ENCODE measurements around the gene CACNB4.

Gene CACNB4

DNA sequence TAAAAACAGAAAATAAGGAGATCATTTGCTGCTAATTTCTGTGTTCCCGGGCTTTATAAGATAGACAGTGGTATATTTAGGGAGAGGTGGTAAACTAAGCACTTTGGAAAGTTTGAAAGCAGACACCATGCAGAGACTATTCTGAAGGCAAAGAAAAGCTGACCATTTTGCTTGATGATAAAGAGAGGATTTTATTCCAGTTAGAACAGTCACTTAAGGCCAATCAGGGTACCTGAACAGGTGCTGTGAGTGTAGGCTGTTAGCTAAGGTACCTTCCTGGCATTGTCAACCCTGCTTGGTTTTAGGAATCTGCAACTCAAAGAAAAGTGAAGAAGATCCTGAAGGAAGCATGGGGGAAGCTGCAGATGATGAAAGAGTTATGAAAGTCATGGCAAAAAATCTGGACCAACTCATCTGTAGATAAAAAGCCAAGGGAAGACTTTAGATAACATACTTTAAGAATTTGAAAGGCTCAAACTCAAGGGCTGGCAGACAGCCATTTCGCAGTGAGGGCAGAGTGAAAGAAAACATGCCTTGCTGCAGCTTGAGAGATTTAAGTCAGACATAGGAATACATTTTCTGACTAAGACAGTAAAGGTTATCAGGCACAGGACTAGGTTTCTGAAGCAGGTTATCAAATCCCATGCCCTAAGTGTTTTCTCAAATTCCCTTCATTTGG is 190.5 kb downstream of the CACNB4 start:
- TF ChIP-seq CTCF (IDR thresholded peaks at IDR 0.05; ENCODE audit: low read depth, low read length, missing control alignments), result no peak
- DNase-seq (ENCODE audit: low read depth), result no peak
- H3K4me3 ChIP-seq (ENCODE audit: low read depth, low read length), result no peak overlapping the region

DNA sequence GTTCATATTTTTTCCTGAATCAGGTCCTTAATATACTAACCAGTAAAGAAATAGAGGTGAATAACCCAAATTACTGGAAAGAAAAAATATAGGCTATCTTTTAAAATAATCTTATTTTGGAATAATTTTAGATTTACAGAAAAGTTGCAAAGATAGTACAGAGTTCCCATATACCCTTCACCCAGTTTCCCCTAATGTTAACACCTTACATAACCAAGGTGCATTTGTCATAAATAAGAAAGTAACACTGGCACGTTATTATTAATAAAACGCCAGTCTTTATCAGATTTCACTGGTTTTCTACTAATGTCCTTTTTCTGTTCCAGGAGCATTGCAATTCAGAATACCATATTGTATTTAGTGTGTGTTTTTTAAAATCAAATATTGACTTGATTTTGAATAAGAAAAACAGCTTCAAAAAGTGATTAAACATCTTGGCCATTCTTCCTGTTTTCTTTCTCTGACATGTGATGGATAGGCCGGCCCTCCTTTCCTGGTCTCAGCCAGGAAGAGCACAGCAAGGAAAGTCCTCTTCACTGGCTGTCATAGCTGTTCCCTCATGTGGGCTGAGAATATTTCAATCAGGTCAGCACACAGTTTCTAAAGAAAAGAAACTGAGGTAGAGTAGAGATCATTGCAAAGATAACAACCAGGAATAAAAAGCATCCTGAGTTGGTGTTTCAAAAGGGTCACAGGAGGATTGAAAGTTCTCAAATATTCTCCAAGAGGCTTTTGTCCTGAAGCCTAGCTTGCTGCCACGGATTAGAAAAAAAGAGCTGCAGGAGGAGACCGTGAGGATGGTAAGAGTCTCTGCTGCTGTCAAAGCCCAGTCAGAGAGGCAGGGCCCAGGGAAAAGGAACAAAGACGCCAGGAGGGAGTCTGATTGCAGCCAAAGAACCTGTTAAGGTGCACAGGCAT is 191.3 kb downstream of the CACNB4 start:
- no peak for DNase-seq (ENCODE audit: low read depth)
- H3K4me3 ChIP-seq (ENCODE audit: low read depth, low read length), result no peak overlapping the region
- no peak for TF ChIP-seq CTCF (IDR thresholded peaks at IDR 0.05; ENCODE audit: low read depth, low read length, missing control alignments)

GRCh38 chr2:151906633-151906998 is 192.2 kb downstream of the CACNB4 start:
- no peak for TF ChIP-seq CTCF (IDR thresholded peaks at IDR 0.05; ENCODE audit: low read depth, low read length, missing control alignments)
- no peak overlapping the region for H3K4me3 ChIP-seq (ENCODE audit: low read depth, low read length)
- DNase-seq (ENCODE audit: low read depth), result no peak

GRCh38 chr2:151905963-151906632 is 192.7 kb downstream of the CACNB4 start:
- H3K4me3 ChIP-seq (ENCODE audit: low read depth, low read length), result no peak overlapping the region
- peak; percentile 44 for DNase-seq (ENCODE audit: low read depth)
- no peak for TF ChIP-seq CTCF (IDR thresholded peaks at IDR 0.05; ENCODE audit: low read depth, low read length, missing control alignments)

DNA sequence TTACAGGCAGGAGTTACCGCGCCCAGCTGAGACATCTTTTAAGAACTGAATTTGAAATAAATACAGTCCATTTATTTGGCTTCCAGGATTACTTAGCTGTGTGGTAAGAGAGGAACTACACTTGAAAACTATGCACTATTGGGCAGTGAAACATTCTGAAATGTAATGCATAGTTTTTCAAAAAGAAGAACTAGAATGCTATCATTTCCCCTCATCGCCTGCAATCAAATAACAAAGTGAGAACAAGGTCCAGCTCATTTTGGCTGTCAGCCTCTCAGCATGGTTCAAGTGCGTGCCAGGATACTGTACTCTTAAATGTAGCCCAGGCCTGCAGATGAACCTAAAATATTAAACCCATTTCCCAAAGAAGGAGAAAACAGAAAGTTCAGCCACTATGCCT is 194.0 kb downstream of the CACNB4 start:
- H3K4me3 ChIP-seq (ENCODE audit: low read depth, low read length), result no peak overlapping the region
- DNase-seq (ENCODE audit: low read depth), result no peak
- TF ChIP-seq CTCF (IDR thresholded peaks at IDR 0.05; ENCODE audit: low read depth, low read length, missing control alignments), result no peak

- no peak for TF ChIP-seq CTCF (IDR thresholded peaks at IDR 0.05; ENCODE audit: low read depth, low read length, missing control alignments)
- no peak for DNase-seq (ENCODE audit: low read depth)
- no peak overlapping the region for H3K4me3 ChIP-seq (ENCODE audit: low read depth, low read length)
Observed at GRCh38 chr2:151904021-151904420, 194.8 kb downstream of the CACNB4 start.

Data from GM12864 (cell line).